Right renal pelvis (tissue), 4 donors: ENCODE results near the gene SS18L1. TPM values are rescaled to one million over a fixed set of nuclear protein-coding genes. Genes with fewer than 3 reads are reported as not detected.

Experiments
- DNase-seq, 4 donors: peaks; one replicate each; pipeline ENCODE4 v3.0.0-alpha.2; 2013; ENCODE audit warnings: low read depth in 4 of 4, low spot score in 3 of 4, missing footprints in 1 of 4
- polyA plus RNA-seq, 4 donors: library from polyadenylated mRNA; unstranded; fragments of 120-200 nt; gene quantifications; one replicate each; pipeline ENCODE4 v1.2.1, GENCODE V29; 2013; ENCODE audit not compliant: insufficient read length in 4 of 4

The SS18L1 gene
- polyA plus RNA-seq, 4 donors: 17.3 to 22.9 (median 20.1) TPM

- DNase-seq: no peak
Observed at GRCh38 chr20:62151835-62152364, 8.3 kb downstream of the SS18L1 start.

GRCh38 chr20:62155428-62156253, 12.1 kb downstream of the SS18L1 start:
- DNase-seq: no peak

DNA sequence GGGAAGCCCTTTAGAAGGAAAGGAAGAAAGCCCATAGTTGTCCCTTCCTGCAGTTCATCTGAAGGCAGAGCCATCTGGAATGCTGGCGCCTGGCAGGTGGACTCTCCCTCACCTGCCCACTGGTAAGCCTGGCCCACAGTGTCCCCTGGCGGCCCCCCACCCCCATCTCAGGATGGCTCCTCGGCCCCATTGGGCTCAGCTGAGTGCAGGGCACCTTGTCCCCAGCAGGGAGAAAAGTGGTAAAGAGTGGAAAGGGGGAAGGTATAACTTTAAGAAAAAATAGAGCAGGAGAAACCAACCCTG, 12.6 kb downstream of the SS18L1 start:
- no peak for DNase-seq

DNA sequence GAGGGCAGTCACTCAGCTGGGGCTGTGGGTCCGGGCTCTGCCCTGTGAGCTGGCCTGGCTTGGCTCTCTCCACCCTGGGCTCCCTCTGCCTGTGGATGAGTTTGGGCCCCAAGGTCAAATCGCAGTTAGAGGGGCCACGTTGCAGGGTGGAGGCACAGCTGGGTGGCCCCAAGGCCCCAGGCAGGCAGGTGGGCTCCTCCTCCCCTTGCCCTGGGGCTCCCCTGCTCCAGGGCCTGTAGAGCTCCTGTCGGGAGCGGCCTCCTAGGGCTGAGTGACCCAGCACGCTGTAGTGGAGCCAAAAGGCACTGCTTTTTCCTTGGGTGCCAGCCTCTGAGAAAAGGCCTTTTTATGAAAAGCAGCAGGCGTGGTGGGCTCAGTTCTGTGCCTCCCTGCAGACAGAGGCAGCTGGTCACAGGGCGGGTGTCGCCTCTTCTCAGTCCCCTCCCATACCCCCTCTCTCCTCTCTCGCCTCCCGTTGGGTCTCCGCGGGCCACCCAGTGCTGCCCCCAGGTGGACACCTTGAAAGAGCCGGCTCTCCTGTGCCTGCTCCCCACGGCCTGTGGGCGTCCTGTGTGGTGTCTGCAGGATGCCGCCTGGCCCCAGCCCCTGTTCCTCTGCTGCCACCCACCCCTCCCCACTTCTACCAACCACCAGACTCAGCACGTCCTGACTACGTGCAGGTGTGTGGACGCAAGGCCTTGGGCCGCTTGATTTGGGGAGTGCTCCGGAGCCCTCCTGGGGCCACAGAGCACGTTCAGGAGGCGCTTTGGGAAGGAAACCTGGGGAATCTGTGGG, 13.2 kb downstream of the SS18L1 start:
- DNase-seq: peak in 1 of 4 donors; percentile 41

DNA sequence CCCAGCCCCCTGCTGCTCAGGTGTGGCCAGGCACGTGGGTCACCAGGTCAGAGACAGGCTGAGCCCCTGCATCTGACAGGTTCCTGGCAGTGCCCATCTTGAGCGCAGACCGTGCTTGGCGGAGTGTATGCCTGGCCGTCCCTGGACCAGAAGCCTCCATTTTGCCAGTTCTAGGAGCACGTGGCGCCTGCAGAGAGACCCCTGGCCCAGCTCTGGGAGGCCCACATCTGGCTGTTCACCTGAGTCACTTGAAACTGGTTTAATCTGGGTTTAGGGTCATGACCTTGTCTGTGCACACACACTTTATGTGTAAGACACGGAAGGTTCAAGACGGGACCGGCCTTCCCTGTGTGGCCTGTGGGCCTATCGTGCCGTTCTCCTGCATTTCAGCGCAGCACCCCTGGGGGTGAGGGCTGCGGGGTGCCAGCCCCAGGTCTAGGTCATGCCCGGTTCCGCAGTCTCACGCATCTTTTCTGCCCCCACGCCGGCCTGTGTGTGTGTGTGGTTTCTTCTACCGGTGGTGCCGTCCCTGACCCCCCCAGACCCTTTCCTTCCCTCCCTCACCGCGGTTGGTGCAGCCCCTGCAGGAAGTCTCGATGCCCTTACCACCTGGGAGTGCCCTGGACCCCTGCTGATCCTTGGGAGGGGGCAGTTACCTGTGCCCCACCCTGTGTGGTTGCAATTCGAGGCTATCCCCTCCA, 14.0 kb downstream of the SS18L1 start:
- DNase-seq: no peak

GRCh38 chr20:62158088-62158400, 14.5 kb downstream of the SS18L1 start:
- no peak for DNase-seq

GRCh38 chr20:62158541-62158940, 15.0 kb downstream of the SS18L1 start:
- no peak for DNase-seq

DNA sequence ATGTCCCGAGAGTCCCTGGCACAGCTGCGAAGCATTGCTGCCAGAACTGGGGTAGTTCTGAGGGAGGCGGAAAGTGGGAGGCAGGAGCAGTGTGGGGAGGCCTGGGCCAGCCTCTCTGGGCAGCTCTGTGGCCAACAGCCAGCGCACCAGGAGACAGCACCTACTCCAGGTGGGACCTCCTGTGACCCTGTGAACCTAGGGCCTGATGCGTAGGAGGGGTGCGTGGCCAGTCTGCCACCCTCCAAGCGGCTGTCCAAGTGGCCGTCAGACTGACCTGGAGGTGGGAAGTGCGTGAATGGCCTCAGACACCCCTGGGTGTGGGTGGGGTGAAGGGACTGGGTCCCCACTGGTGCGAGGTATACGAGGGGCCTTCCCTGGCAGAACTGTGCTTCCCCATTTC, 15.5 kb downstream of the SS18L1 start:
- no peak for DNase-seq

GRCh38 chr20:62159839-62160238, 16.3 kb downstream of the SS18L1 start:
- no peak for DNase-seq

GRCh38 chr20:62160253-62160652, 16.7 kb downstream of the SS18L1 start:
- DNase-seq: no peak

DNA sequence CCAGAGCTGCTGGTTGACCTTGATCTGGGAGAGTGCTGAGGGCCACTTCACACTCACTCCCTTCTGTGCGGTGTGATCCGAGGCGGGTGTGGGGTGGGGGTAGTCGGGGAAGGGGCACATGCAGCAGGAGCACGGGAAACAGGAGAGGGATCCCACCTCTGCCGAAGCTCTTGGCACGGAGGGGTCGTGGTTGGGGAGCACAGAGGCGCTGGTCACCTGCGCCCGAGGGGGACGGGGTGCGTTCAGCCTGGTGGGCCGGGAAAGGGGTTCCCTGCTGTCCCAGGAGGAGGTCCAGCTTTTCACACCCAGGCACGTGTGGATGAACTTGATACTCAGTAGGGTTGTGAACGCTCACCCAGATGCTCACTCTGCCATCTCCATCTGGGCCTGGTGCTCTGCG, 17.3 kb downstream of the SS18L1 start:
- no peak for DNase-seq

DNA sequence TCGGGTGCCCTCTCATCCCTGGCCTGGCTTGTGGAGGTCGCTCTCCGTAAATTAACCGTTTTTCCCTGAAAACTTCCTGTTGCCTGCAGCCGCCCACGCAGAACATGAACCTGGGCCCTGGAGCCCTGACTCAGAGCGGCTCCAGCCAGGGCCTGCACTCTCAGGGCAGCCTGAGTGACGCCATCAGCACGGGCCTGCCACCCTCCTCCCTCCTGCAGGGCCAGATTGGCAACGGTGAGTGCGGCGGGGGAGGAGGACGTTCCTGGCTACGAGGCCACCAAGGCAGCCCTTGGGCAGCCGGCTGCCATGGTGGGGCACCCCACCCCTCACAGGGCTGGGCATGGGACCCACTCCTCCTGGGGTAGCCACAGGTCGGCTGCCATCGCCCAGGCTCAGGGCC, 17.8 kb downstream of the SS18L1 start:
- DNase-seq: no peak

DNA sequence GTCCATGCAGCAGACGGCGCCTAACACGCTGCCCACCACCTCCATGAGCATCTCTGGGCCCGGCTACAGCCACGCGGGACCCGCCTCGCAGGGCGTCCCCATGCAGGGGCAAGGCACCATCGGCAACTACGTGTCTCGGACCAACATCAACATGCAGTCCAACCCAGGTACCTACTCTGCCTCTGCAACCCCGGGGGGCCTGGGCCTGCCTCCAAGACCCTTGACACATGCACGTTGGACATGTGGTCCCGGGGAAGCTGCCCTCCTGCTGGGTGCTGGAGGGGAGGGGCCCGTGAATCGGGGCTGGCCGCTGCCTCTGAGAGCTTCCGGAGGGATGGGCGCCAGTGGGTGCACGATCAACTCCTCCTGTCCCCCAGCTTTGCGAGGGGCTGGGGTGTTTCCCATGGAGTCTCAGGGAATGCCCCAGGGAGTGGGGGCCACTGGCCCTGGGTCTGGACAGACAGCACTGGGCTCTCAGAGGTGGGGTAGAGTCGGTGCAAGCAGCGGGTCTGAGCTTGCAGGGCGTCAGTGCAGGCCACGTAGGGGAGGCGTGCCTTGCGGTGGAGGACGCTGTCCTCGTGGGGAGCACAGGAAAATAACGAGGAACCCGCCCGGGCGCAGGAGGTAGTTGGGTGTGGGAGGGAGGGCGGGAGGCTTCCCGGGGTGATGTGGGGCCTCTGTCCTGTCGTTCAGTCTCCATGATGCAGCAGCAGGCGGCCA, 19.4 kb downstream of the SS18L1 start:
- no peak for DNase-seq

DNA sequence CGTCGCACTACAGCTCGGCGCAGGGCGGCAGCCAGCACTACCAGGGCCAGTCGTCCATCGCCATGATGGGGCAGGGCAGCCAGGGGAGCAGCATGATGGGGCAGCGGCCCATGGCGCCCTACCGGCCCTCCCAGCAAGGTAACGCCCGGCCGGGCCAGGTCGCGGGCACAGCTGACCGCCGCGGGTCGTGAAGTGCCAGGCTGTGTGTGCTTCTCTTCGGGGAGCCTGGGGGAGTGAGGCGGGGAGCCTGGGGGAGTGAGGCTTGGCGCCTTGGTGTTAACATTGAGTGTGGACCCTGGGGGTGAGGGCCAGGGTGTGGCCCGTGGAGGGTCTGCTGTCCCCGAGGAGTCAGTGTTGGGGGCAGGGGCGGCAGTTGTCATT, 19.9 kb downstream of the SS18L1 start:
- DNase-seq: no peak

GRCh38 chr20:62163986-62164762, 20.6 kb downstream of the SS18L1 start:
- no peak for DNase-seq

GRCh38 chr20:62164879-62165761, 21.6 kb downstream of the SS18L1 start:
- DNase-seq: no peak

- DNase-seq: no peak
Observed at GRCh38 chr20:62165762-62166399, 22.3 kb downstream of the SS18L1 start.

GRCh38 chr20:62167474-62167873, 23.9 kb downstream of the SS18L1 start:
- no peak for DNase-seq

DNA sequence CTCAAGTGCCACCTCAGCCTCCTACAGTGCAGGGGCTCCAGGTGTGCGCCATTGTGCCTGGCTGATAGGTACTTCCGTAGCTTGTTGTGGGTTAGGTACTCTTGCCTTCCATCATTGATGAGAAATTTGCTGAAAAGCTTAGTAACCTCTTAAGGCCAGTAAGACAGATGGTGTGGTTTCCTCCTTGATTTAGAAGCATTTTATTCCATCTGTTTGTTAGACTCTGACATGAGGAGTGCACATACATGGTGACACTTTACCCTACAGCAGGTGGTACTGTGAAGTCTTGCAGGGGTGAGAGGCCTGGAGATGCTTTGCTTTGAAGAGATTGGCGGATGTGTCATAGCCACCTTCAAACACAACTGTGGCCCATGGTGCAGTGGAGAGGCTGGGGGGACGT, 24.5 kb downstream of the SS18L1 start:
- DNase-seq: no peak
